ENCODE data around the gene CCDC50.

Gene CCDC50

DNA sequence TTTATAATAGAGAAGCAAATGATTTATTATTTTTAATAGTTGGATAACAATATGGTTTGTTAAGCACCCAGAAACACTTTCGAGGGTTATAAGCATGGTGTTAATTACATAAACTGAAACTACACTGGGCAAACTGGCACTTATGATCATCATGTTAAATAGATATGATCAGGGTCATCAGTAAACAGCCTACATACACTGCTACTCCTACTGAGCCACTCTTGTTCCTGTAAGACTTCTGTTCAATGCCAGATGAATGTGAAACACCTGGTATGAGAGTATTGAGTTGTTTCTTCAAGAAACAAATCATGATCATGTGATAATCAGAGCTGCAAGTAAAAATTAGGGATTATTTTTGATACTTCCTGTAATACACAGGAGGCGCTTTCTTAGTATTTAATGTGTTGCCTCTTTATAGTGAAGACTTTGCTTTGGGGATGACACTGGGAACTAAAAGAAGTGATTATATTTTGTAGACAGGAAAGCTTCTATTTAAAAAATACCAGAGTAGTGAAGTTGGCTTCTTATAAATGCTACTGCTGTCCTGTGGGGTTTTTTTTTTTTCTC is 33.4 kb downstream of the CCDC50 start:
- Histone ChIP-seq H3K9ac (ENCODE audit: low read length) (no peak overlapping the region), H3K27me3 (ENCODE audit: control insufficient read depth, insufficient read depth, low read length) (no peaks in the 10 kb centered on the region), H3K9me3 (ENCODE audit: control insufficient read depth, insufficient read depth, low read depth, low read length) (no peaks in the 10 kb centered on the region), H3K4me1 (ENCODE audit: control insufficient read depth, insufficient read depth, low read length) (peaks cover 51% of the 10 kb centered on the region), H3K36me3 (ENCODE audit: control insufficient read depth, insufficient read depth, low read length) (peaks cover 14% of the 10 kb centered on the region), H3K4me3 (ENCODE audit: low read depth, low read length) (no peak overlapping the region), H3K27ac (ENCODE audit: low read depth, low read length) (0 out of 2 replicates have a peak overlapping the region, but pooled peaks have one; percentile 7)

DNA sequence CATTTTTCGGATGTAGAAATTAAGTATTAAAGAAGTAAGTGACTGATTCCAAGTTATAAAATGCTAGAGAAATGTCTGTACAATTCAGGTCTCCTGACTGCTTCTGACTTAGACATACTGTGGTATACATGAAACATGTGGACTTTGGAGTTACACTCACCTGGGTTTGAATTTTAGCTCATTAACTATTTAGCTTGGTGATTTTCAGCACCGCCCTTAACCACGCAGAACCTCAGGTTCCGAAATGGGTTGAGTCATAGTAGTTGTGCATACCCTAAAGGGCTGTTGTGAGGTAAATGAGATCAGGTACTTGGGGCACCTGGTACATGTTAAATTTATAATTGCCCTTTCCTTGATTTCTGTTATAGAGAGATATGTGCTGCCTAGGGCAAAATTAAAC is 34.0 kb downstream of the CCDC50 start:
- Histone ChIP-seq H3K27me3 (ENCODE audit: control insufficient read depth, insufficient read depth, low read length) (no peaks in the 10 kb centered on the region), H3K4me3 (ENCODE audit: low read depth, low read length) (no peak overlapping the region), H3K9ac (ENCODE audit: low read length) (no peak overlapping the region), H3K4me1 (ENCODE audit: control insufficient read depth, insufficient read depth, low read length) (peaks cover 48% of the 10 kb centered on the region), H3K36me3 (ENCODE audit: control insufficient read depth, insufficient read depth, low read length) (peaks cover 14% of the 10 kb centered on the region), H3K27ac (ENCODE audit: low read depth, low read length) (no peak overlapping the region; the same call in 1 of the 2 replicates), H3K9me3 (ENCODE audit: control insufficient read depth, insufficient read depth, low read depth, low read length) (no peaks in the 10 kb centered on the region)

DNA sequence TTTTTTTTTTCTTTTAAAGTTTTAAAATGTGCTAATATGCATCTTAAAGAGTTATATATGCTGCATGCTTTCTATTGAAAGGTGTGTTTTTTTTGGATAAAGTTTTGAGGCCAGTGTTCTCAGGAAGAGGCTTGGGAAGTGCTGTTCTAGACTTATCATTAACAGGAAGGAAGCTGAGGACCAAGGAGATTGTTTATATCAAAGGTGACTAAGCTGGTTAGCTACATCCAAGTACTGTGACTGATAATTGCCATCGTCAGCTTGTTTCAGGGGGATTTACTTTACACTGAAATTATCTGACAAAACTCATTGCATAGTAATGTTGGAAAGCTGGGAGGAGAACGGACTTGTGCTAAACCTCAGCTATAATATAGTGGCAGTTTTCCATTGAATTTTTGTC is 37.5 kb downstream of the CCDC50 start:
- H3K9ac ChIP-seq (ENCODE audit: low read length) = no peak overlapping the region
- H3K4me1 ChIP-seq (ENCODE audit: control insufficient read depth, insufficient read depth, low read length) = peaks cover 45% of the 10 kb centered on the region
- H3K36me3 ChIP-seq (ENCODE audit: control insufficient read depth, insufficient read depth, low read length) = peaks cover 12% of the 10 kb centered on the region
- no peak overlapping the region for H3K27ac ChIP-seq (ENCODE audit: low read depth, low read length)
- H3K9me3 ChIP-seq (ENCODE audit: control insufficient read depth, insufficient read depth, low read depth, low read length) = no peaks in the 10 kb centered on the region
- H3K27me3 ChIP-seq (ENCODE audit: control insufficient read depth, insufficient read depth, low read length) = no peaks in the 10 kb centered on the region
- H3K4me3 ChIP-seq (ENCODE audit: low read depth, low read length) = no peak overlapping the region

DNA sequence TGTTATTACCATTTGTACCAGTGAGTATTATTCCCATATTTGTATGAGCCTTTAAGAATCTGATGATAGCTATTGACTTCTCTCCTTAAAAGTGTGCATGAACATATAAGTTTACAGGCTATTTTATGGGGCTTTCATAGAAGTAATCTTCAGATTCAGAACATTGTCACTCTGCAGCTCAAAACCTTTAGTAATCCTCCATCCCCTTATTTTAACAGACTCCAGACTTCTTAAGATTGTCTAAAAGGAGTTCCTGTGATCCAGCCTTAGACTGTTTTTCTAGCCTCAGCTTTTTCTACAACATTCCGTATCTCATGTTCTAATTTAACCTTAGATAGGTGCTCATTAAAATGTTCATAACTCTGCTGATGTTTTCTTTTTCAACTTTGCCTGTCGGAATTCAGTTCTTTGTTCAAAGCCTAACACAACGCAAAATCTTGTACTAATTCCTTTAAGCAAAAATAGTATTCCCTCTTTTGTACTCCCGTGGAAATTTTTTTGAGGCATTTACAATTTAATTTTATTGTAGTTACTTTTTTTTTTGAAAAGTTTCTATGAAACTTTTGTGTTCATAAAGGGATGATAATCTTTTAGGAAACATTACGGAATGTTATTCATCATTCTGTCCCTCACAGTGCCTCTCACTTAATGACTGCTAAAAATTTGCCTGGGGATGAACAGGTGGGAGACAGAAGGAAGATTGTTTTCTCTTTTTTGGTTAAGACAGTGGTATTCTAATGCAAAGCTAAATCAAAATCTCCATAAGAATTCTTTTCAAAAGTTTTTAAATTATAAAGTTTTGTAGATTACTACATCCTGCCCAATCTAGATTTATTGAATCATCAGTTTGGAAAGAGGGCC is 39.8 kb downstream of the CCDC50 start:
- H3K9me3 ChIP-seq (ENCODE audit: control insufficient read depth, insufficient read depth, low read depth, low read length) = no peaks in the 10 kb centered on the region
- H3K36me3 ChIP-seq (ENCODE audit: control insufficient read depth, insufficient read depth, low read length) = peaks cover 5% of the 10 kb centered on the region; the same call in 1 of the 2 replicates
- H3K27me3 ChIP-seq (ENCODE audit: control insufficient read depth, insufficient read depth, low read length) = no peaks in the 10 kb centered on the region
- peaks cover 35% of the 10 kb centered on the region for H3K4me1 ChIP-seq (ENCODE audit: control insufficient read depth, insufficient read depth, low read length)
- H3K9ac ChIP-seq (ENCODE audit: low read length) = no peak overlapping the region
- H3K4me3 ChIP-seq (ENCODE audit: low read depth, low read length) = no peak overlapping the region
- H3K27ac ChIP-seq (ENCODE audit: low read depth, low read length) = peak overlapping the region; percentile 74; the same call in 1 of the 2 replicates

DNA sequence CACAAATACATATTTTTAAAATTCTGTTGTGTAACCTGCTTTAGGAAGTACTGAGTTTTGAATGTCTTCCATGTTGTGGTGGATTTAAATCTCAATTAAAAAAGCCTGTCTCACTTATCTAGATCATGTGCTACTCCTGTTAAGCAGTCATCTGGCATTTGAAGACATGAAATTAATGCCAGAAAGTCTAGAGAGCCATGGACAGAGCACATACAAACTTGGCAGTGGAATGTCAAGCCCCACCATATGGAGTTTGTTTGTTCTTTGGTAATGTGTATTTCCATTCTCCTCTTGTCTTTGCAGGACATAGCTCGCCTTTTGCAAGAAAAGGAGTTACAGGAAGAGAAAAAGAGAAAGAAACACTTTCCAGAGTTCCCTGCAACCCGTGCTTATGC is 40.4 kb downstream of the CCDC50 start:
- Histone ChIP-seq H3K4me1 (ENCODE audit: control insufficient read depth, insufficient read depth, low read length) (peaks cover 33% of the 10 kb centered on the region), H3K27ac (ENCODE audit: low read depth, low read length) (peak overlapping the region; percentile 74; the same call in 1 of the 2 replicates), H3K9ac (ENCODE audit: low read length) (no peak overlapping the region), H3K36me3 (ENCODE audit: control insufficient read depth, insufficient read depth, low read length) (peaks cover 5% of the 10 kb centered on the region; the same call in 1 of the 2 replicates), H3K27me3 (ENCODE audit: control insufficient read depth, insufficient read depth, low read length) (no peaks in the 10 kb centered on the region), H3K4me3 (ENCODE audit: low read depth, low read length) (no peak overlapping the region), H3K9me3 (ENCODE audit: control insufficient read depth, insufficient read depth, low read depth, low read length) (no peaks in the 10 kb centered on the region)

DNA sequence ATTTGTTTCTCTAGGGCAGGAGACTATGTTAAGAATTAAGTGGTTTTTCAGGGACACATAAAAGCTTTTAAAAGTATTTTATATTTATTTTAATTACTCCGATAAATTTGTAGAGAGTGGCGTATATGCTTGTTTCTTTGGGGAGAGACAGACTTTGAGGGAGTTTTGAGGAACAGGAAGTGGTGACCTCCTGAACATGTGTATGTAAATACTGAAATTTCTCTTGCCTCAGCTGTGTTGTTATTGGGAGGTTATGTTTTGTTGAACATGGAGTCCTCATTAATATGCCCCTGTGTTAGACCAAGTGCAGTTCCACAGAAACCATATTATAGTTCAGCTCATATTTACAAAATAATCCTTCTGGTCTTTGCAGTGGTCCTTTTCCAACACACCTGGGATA is 42.9 kb downstream of the CCDC50 start:
- H3K9me3 ChIP-seq (ENCODE audit: control insufficient read depth, insufficient read depth, low read depth, low read length) = no peaks in the 10 kb centered on the region
- no peak overlapping the region for H3K9ac ChIP-seq (ENCODE audit: low read length)
- H3K27me3 ChIP-seq (ENCODE audit: control insufficient read depth, insufficient read depth, low read length) = no peaks in the 10 kb centered on the region
- peaks cover 36% of the 10 kb centered on the region for H3K4me1 ChIP-seq (ENCODE audit: control insufficient read depth, insufficient read depth, low read length)
- no peak overlapping the region for H3K4me3 ChIP-seq (ENCODE audit: low read depth, low read length)
- peaks cover 13% of the 10 kb centered on the region for H3K36me3 ChIP-seq (ENCODE audit: control insufficient read depth, insufficient read depth, low read length)
- no peak overlapping the region for H3K27ac ChIP-seq (ENCODE audit: low read depth, low read length)

DNA sequence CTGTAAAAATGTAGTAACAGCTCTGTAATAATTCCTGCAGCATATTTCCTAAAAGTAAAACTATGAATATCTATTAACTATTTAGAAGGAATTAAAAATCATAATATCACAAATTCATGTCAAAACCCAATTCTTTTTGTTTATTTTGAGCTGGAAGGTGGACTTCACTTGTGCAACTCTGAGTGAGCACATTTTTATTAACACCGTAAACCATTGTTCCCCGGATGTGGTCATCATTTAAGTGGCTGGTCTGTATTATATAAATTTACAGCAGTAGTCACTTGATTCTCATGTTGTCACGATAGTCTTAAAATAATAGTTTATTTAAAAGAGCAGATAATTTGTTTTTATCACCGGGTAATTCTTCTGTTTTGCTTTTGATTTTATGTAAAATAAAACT is 44.1 kb downstream of the CCDC50 start:
- H3K9ac ChIP-seq (ENCODE audit: low read length) = no peak overlapping the region
- H3K4me3 ChIP-seq (ENCODE audit: low read depth, low read length) = no peak overlapping the region
- peaks cover 13% of the 10 kb centered on the region for H3K36me3 ChIP-seq (ENCODE audit: control insufficient read depth, insufficient read depth, low read length)
- no peak overlapping the region for H3K27ac ChIP-seq (ENCODE audit: low read depth, low read length)
- peaks cover 33% of the 10 kb centered on the region for H3K4me1 ChIP-seq (ENCODE audit: control insufficient read depth, insufficient read depth, low read length)
- no peaks in the 10 kb centered on the region for H3K27me3 ChIP-seq (ENCODE audit: control insufficient read depth, insufficient read depth, low read length)
- H3K9me3 ChIP-seq (ENCODE audit: control insufficient read depth, insufficient read depth, low read depth, low read length) = no peaks in the 10 kb centered on the region

DNA sequence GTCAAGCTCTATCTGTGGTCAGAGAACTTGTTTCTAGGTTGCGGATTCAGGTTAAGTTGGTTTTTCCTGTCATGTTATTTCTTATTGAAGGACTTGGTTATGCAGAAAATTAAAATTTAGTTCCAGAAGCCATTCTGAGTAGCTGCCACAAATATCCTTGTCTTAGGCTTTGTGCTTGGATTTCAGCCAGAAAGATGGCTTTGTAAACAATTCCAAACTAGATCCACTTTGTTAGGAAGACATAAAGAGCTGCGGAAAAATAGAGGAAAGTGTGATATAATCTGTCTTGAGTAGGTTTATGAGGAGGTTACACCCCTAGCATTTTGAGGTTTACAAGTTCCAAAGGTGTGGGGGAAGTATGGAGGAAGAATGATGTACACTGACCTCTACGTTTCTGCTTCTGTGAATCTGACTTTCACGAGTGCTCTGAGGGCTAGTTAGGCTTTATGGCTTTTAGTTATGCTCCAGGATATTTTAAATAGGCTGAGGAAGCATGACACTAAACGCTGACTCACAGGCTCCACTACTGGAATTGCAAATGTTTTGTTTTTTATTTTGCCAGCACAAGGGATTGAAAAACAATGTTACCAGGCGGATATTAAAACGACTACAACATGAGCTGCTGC is 47.4 kb downstream of the CCDC50 start:
- H3K9ac ChIP-seq (ENCODE audit: low read length) = no peak overlapping the region
- no peaks in the 10 kb centered on the region for H3K9me3 ChIP-seq (ENCODE audit: control insufficient read depth, insufficient read depth, low read depth, low read length)
- H3K36me3 ChIP-seq (ENCODE audit: control insufficient read depth, insufficient read depth, low read length) = peaks cover 24% of the 10 kb centered on the region
- H3K27ac ChIP-seq (ENCODE audit: low read depth, low read length) = peak overlapping the region; percentile 50; the same call in 1 of the 2 replicates
- no peak overlapping the region for H3K4me3 ChIP-seq (ENCODE audit: low read depth, low read length)
- H3K4me1 ChIP-seq (ENCODE audit: control insufficient read depth, insufficient read depth, low read length) = peaks cover 22% of the 10 kb centered on the region
- no peaks in the 10 kb centered on the region for H3K27me3 ChIP-seq (ENCODE audit: control insufficient read depth, insufficient read depth, low read length)

DNA sequence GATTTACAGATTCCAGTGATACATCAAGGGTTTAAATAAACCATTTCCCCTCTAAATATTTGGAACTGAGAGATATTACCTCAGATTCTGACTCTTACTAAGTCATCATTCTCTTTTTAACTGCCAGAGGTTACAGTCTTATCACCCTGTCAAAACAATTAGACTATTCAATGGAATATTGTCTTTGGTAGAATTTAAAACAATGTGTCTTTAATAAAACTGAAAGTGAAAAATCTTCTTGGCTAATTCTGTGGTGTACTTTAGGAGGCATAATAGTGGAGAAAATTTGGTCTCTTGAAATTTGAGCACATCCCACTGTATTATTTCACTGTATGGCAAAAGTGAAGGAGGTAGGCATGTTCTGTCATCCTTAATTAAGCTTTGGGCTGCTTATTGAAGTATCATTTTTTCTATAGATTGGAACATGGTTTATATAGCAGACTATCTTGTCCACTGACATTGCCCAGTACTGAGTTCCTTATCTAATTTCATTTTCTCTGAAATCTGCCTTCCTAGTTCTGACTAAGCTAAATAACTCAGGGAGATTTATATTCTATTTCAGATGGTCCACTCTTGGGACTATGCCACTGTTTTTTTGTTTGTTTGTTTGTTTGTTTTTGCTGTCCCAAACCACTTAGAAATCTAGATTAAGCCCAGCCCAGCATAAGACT is 49.1 kb downstream of the CCDC50 start:
- Histone ChIP-seq H3K36me3 (ENCODE audit: control insufficient read depth, insufficient read depth, low read length) (peaks cover 36% of the 10 kb centered on the region), H3K27ac (ENCODE audit: low read depth, low read length) (no peak overlapping the region), H3K27me3 (ENCODE audit: control insufficient read depth, insufficient read depth, low read length) (no peaks in the 10 kb centered on the region), H3K4me1 (ENCODE audit: control insufficient read depth, insufficient read depth, low read length) (peaks cover 31% of the 10 kb centered on the region), H3K9me3 (ENCODE audit: control insufficient read depth, insufficient read depth, low read depth, low read length) (no peaks in the 10 kb centered on the region), H3K9ac (ENCODE audit: low read length) (no peak overlapping the region), H3K4me3 (ENCODE audit: low read depth, low read length) (no peak overlapping the region)

DNA sequence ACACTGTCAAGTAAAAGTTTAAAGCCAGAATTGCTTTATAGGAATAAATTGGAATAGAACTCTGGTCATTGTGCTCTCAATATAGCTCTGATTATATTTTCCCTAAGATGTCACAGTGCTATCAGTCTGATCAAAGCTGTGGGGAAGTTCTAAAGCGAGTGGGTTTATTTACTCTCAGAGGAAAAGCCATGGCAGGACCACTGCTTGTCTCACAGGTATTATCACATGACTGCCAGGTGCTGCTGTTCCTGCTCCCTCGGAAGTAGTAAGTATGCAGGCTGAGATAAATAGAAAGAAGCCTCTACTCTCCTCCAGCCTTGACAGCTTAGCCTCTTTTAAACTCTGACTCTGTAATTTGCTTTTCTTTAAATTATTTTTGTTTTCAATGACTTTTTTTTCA is 50.3 kb downstream of the CCDC50 start:
- no peaks in the 10 kb centered on the region for H3K9me3 ChIP-seq (ENCODE audit: control insufficient read depth, insufficient read depth, low read depth, low read length)
- H3K4me3 ChIP-seq (ENCODE audit: low read depth, low read length) = no peak overlapping the region
- H3K9ac ChIP-seq (ENCODE audit: low read length) = no peak overlapping the region
- H3K27me3 ChIP-seq (ENCODE audit: control insufficient read depth, insufficient read depth, low read length) = no peaks in the 10 kb centered on the region
- H3K4me1 ChIP-seq (ENCODE audit: control insufficient read depth, insufficient read depth, low read length) = peaks cover 31% of the 10 kb centered on the region
- no peak overlapping the region for H3K27ac ChIP-seq (ENCODE audit: low read depth, low read length)
- H3K36me3 ChIP-seq (ENCODE audit: control insufficient read depth, insufficient read depth, low read length) = peaks cover 36% of the 10 kb centered on the region
